ENCODE results near the gene CTXND1. TPM values are rescaled to one million over a fixed set of nuclear protein-coding genes. Genes with fewer than 3 reads are reported as not detected.

The CTXND1 gene
- total and polyA plus RNA-seq, 2 of the 8 experiments (the other 6 are each of a cell fraction or from before 2014, with no cell fraction given), result 0.03 TPM; not detected in 1

- no peak for TF ChIP-seq CHD7 (IDR thresholded peaks at IDR 0.05; ENCODE audit: insufficient replicate concordance, low read length)
Observed at GRCh38 chr15:80157215-80157614, 94.8 kb downstream of the CTXND1 start (continued).

Measured in H1 (cell line).